IPS-18c (cell line): ENCODE results near the gene CXCR3.
"Not testable (repeated sequence)": the region's sequence is repeated elsewhere in the genome, so short reads cannot be mapped to it uniquely, and the experiment has no call there.

Source experiments
- H3K4me3 ChIP-seq: 2 replicates; pipeline ENCODE4 v1.7.0; 2013; ENCODE audit warnings: low read depth, mild to moderate bottlenecking, low read length, moderate library complexity; ENCODE audit not compliant: insufficient read depth
- H3K9me3 ChIP-seq: one replicate; pipeline ENCODE4 v1.6.1; 2013; ENCODE audit warnings: mild to moderate bottlenecking, low read length, moderate library complexity; ENCODE audit not compliant: control insufficient read depth, insufficient read depth

CXCR3 gene

GRCh38 chrX:71619193-71619592 is 882 bp upstream of the CXCR3 start:
- Histone ChIP-seq H3K9me3 (peaks cover 14% of the 10 kb centered on the region), H3K4me3 (no peak overlapping the region)

- H3K4me3 ChIP-seq = no peak overlapping the region
- peaks cover 12% of the 10 kb centered on the region for H3K9me3 ChIP-seq
These were observed 476 bp upstream of the CXCR3 start for GRCh38 chrX:71618787-71619186.

- H3K4me3 ChIP-seq = no peak overlapping the region
These were observed 569 bp downstream of the CXCR3 start for GRCh38 chrX:71617742-71618141.

GRCh38 chrX:71616672-71617529 is 1.4 kb downstream of the CXCR3 start:
- Histone ChIP-seq H3K9me3 (peaks cover 10% of the 10 kb centered on the region), H3K4me3 (no peak overlapping the region)

More at GRCh38 chrX:71617742-71618141, 569 bp downstream of the CXCR3 start:
- peaks cover 10% of the 10 kb centered on the region for H3K9me3 ChIP-seq

- peaks cover 10% of the 10 kb centered on the region for H3K9me3 ChIP-seq
These were observed 2.4 kb downstream of the CXCR3 start for GRCh38 chrX:71615954-71616353.

GRCh38 chrX:71615056-71615455 is 3.3 kb downstream of the CXCR3 start:
- no peak overlapping the region for H3K4me3 ChIP-seq
- peaks cover 3% of the 10 kb centered on the region for H3K9me3 ChIP-seq

More at GRCh38 chrX:71615954-71616353, 2.4 kb downstream of the CXCR3 start:
- H3K4me3 ChIP-seq = no peak overlapping the region

GRCh38 chrX:71612256-71612655 is 6.1 kb downstream of the CXCR3 start:
- Histone ChIP-seq H3K4me3 (no peak overlapping the region), H3K9me3 (peaks cover 4% of the 10 kb centered on the region)

GRCh38 chrX:71611736-71612135 is 6.6 kb downstream of the CXCR3 start:
- H3K9me3 ChIP-seq, H3K4me3 ChIP-seq: not testable (repeated sequence)

- no peak overlapping the region for H3K4me3 ChIP-seq
These were observed 9.1 kb downstream of the CXCR3 start for GRCh38 chrX:71609095-71609750.

GRCh38 chrX:71607488-71607887 is 10.8 kb downstream of the CXCR3 start:
- H3K9me3 ChIP-seq = peaks cover 7% of the 10 kb centered on the region

More at GRCh38 chrX:71609095-71609750, 9.1 kb downstream of the CXCR3 start:
- H3K9me3 ChIP-seq = peaks cover 4% of the 10 kb centered on the region

GRCh38 chrX:71606536-71607216 is 11.6 kb downstream of the CXCR3 start:
- peaks cover 7% of the 10 kb centered on the region for H3K9me3 ChIP-seq
- H3K4me3 ChIP-seq = no peak overlapping the region

More at GRCh38 chrX:71607488-71607887, 10.8 kb downstream of the CXCR3 start:
- no peak overlapping the region for H3K4me3 ChIP-seq

- Histone ChIP-seq H3K9me3 (peaks cover 7% of the 10 kb centered on the region), H3K4me3 (no peak overlapping the region)
These were observed 13.3 kb downstream of the CXCR3 start for GRCh38 chrX:71604796-71605568.

GRCh38 chrX:71604141-71604540 is 14.2 kb downstream of the CXCR3 start:
- H3K4me3 ChIP-seq = no peak overlapping the region

GRCh38 chrX:71603618-71604017 is 14.7 kb downstream of the CXCR3 start:
- peaks cover 7% of the 10 kb centered on the region for H3K9me3 ChIP-seq

More at GRCh38 chrX:71604141-71604540, 14.2 kb downstream of the CXCR3 start:
- H3K9me3 ChIP-seq = peaks cover 7% of the 10 kb centered on the region

GRCh38 chrX:71599965-71600364 is 18.3 kb downstream of the CXCR3 start:
- peaks cover 10% of the 10 kb centered on the region for H3K9me3 ChIP-seq
- H3K4me3 ChIP-seq = no peak overlapping the region

More at GRCh38 chrX:71603618-71604017, 14.7 kb downstream of the CXCR3 start:
- no peak overlapping the region for H3K4me3 ChIP-seq

- not testable (repeated sequence) for H3K9me3 ChIP-seq, H3K4me3 ChIP-seq
These were observed 25.1 kb downstream of the CXCR3 start for GRCh38 chrX:71593210-71593609.

- Histone ChIP-seq H3K9me3 (no peaks in the 10 kb centered on the region), H3K4me3 (no peak overlapping the region)
These were observed 31.4 kb downstream of the CXCR3 start for GRCh38 chrX:71586929-71587328.
